Measurements from ENCODE around the gene CXXC5.
"Not testable (repeated sequence)": the region's sequence is repeated elsewhere in the genome, so short reads cannot be mapped to it uniquely, and the experiment has no call there.

The CXXC5 gene

DNA sequence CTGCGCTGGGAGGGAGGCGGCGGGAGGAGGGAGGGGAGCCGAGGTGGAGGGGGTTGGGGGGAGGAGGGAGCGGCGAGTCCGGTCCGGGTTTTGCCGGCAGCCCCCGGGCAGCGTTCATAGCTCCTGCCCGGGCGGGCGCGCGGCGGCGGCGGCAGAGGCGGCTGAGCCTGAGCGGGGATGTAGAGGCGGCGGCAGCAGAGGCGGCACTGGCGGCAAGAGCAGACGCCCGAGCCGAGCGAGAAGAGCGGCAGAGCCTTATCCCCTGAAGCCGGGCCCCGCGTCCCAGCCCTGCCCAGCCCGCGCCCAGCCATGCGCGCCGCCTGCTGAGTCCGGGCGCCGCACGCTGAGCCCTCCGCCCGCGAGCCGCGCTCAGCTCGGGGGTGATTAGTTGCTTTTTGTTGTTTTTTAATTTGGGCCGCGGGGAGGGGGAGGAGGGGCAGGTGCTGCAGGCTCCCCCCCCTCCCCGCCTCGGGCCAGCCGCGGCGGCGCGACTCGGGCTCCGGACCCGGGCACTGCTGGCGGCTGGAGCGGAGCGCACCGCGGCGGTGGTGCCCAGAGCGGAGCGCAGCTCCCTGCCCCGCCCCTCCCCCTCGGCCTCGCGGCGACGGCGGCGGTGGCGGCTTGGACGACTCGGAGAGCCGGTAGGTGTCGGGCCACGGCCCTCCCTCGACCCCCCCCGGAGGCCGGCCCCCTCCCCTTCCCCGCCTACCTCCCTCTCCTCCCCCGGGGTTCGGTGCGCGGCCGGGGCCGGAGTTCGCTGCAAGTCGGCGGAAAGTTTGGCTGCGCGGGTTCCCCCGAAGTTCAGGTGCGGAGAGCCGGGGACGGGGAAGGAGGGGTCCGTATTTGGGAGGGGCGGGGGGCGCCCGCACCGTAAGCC, at the start of gene CXXC5:
Gene CXXC5, plus strand, starts transcription at position 145 of the 877 bp plus-strand sequence. CDS start 32,175 bp downstream, outside the sequence.
- Mint-ChIP-seq H3K4me1 (ENCODE audit: low read depth) (peaks cover 18% of the 10 kb centered on the region), H3K9me3 (no peaks in the 10 kb centered on the region), H3K36me3 (ENCODE audit: low read depth) (no peaks in the 10 kb centered on the region), H3K27ac (no peak within 1 kb of the TSS), H3K4me3 (peak within 1 kb of the TSS; percentile 63), H3K27me3 (ENCODE audit: low read depth) (peaks cover 68% of the 10 kb centered on the region)
- DNase-seq (ENCODE audit: low spot score) = peak; percentile 53

DNA sequence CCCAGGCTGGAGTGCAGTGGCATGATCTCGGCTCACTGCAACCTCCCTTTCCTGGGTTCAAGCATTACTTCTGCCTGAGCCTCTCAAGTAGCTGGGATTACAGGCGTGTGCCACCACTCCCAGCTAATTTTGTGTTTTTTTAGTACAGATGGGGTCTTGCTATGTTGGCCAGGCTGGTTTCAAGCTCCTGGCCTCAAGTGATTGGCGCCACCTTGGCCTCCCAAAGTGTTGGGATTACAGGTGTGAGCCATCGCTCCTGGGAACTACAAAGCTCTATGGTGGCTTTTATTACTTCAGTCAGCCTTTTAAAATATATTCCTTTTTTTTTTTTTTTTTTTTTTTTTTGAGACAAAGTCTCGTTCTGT, 49.6 kb upstream of the CXXC5 start:
- Mint-ChIP-seq H3K4me1 (ENCODE audit: low read depth) (peaks cover 15% of the 10 kb centered on the region), H3K36me3 (ENCODE audit: low read depth) (peaks cover 44% of the 10 kb centered on the region)
- H3K27me3 Mint-ChIP-seq (ENCODE audit: low read depth) = not testable (repeated sequence)

GRCh38 chr5:139600336-139600949, 47.7 kb upstream of the CXXC5 start:
- peaks cover 13% of the 10 kb centered on the region for H3K4me1 Mint-ChIP-seq (ENCODE audit: low read depth)
- H3K27ac Mint-ChIP-seq = peak overlapping the region; percentile 23
- DNase-seq (ENCODE audit: low spot score) = no peak
- H3K9me3 Mint-ChIP-seq = peaks cover 4% of the 10 kb centered on the region
- H3K27me3 Mint-ChIP-seq (ENCODE audit: low read depth) = no peaks in the 10 kb centered on the region
- no peak overlapping the region for H3K4me3 Mint-ChIP-seq
- peaks cover 36% of the 10 kb centered on the region for H3K36me3 Mint-ChIP-seq (ENCODE audit: low read depth)

More for the DNA sequence above, 49.6 kb upstream of the CXXC5 start:
- H3K9me3 Mint-ChIP-seq = peaks cover 11% of the 10 kb centered on the region
- not testable (repeated sequence) for H3K27ac Mint-ChIP-seq; H3K4me3 Mint-ChIP-seq; DNase-seq (ENCODE audit: low spot score)

GRCh38 chr5:139601429-139601828, 46.7 kb upstream of the CXXC5 start:
- H3K27me3 Mint-ChIP-seq (ENCODE audit: low read depth) = no peaks in the 10 kb centered on the region
- peaks cover 4% of the 10 kb centered on the region for H3K9me3 Mint-ChIP-seq
- peaks cover 39% of the 10 kb centered on the region for H3K36me3 Mint-ChIP-seq (ENCODE audit: low read depth)
- no peak overlapping the region for H3K27ac Mint-ChIP-seq
- H3K4me1 Mint-ChIP-seq (ENCODE audit: low read depth) = peaks cover 15% of the 10 kb centered on the region
- no peak overlapping the region for H3K4me3 Mint-ChIP-seq
- no peak for DNase-seq (ENCODE audit: low spot score)

DNA sequence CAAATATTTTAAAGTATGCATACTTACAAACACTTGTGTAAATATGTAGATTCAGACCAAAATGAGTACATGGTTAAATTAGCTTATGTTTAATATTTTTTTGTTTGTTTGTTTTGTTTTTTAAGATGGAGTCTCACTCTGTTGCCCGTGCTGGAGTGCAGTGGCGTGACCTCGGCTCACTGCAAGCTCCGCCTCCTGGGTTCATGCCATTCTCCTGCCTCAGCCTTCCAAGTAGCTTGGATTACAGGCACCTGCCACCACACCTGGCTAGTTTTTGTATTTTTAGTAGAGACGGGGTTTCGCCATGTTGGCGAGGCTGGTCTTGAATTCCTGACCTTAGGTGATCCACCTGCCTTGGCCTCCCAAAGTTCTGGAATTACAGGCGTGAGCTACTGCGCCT, 46.2 kb upstream of the CXXC5 start:
- not testable (repeated sequence) for DNase-seq (ENCODE audit: low spot score); H3K9me3 Mint-ChIP-seq; H3K4me3 Mint-ChIP-seq; H3K27me3 Mint-ChIP-seq (ENCODE audit: low read depth); H3K27ac Mint-ChIP-seq
- H3K4me1 Mint-ChIP-seq (ENCODE audit: low read depth) = peaks cover 15% of the 10 kb centered on the region
- H3K36me3 Mint-ChIP-seq (ENCODE audit: low read depth) = peaks cover 39% of the 10 kb centered on the region

GRCh38 chr5:139605887-139606286, 42.3 kb upstream of the CXXC5 start:
- no peak for DNase-seq (ENCODE audit: low spot score)
- peak overlapping the region; percentile 55 for H3K27ac Mint-ChIP-seq
- H3K9me3 Mint-ChIP-seq = no peaks in the 10 kb centered on the region
- no peak overlapping the region for H3K4me3 Mint-ChIP-seq
- H3K27me3 Mint-ChIP-seq (ENCODE audit: low read depth) = no peaks in the 10 kb centered on the region
- H3K36me3 Mint-ChIP-seq (ENCODE audit: low read depth) = peaks cover 31% of the 10 kb centered on the region
- H3K4me1 Mint-ChIP-seq (ENCODE audit: low read depth) = peaks cover 10% of the 10 kb centered on the region

GRCh38 chr5:139611703-139612584, 36.2 kb upstream of the CXXC5 start:
- H3K27me3 Mint-ChIP-seq (ENCODE audit: low read depth) = no peaks in the 10 kb centered on the region
- H3K36me3 Mint-ChIP-seq (ENCODE audit: low read depth) = peaks cover 27% of the 10 kb centered on the region
- H3K27ac Mint-ChIP-seq = peak overlapping the region; percentile 24
- no peak overlapping the region for H3K4me3 Mint-ChIP-seq
- peaks cover 15% of the 10 kb centered on the region for H3K4me1 Mint-ChIP-seq (ENCODE audit: low read depth)
- no peak for DNase-seq (ENCODE audit: low spot score)
- no peaks in the 10 kb centered on the region for H3K9me3 Mint-ChIP-seq

DNA sequence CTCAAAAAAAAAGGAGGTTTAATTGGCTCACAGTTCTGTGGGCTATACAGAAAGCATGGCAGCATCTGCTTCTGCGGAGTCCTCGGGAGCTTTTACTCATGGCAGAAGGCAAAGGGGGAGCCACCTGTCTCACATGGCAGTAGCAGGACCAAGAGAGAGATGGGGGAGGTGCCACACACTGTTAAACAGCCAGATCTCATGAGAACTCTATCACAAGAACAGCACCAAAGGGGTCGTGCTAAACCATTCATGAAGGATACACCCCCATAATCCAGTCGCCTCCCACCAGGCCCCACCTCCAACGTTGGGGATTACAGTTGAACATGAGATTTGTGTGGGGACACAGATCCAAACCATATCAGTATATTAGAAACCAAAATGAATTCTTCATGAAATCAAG, 28.3 kb upstream of the CXXC5 start:
- no peak overlapping the region for H3K27ac Mint-ChIP-seq
- DNase-seq (ENCODE audit: low spot score) = no peak
- H3K9me3 Mint-ChIP-seq = no peaks in the 10 kb centered on the region
- no peak overlapping the region for H3K4me3 Mint-ChIP-seq
- H3K27me3 Mint-ChIP-seq (ENCODE audit: low read depth) = no peaks in the 10 kb centered on the region
- H3K4me1 Mint-ChIP-seq (ENCODE audit: low read depth) = peaks cover 11% of the 10 kb centered on the region
- peaks cover 52% of the 10 kb centered on the region for H3K36me3 Mint-ChIP-seq (ENCODE audit: low read depth)

- peaks cover 53% of the 10 kb centered on the region for H3K36me3 Mint-ChIP-seq (ENCODE audit: low read depth)
- DNase-seq (ENCODE audit: low spot score); H3K27ac Mint-ChIP-seq; H3K9me3 Mint-ChIP-seq; H3K4me1 Mint-ChIP-seq (ENCODE audit: low read depth); H3K27me3 Mint-ChIP-seq (ENCODE audit: low read depth); H3K4me3 Mint-ChIP-seq: not testable (repeated sequence)
Observed at GRCh38 chr5:139625398-139625797, 22.8 kb upstream of the CXXC5 start.

GRCh38 chr5:139630855-139631254, 17.3 kb upstream of the CXXC5 start:
- H3K9me3 Mint-ChIP-seq = no peaks in the 10 kb centered on the region

GRCh38 chr5:139631520-139632165, 16.5 kb upstream of the CXXC5 start:
- no peaks in the 10 kb centered on the region for H3K9me3 Mint-ChIP-seq
- H3K4me3 Mint-ChIP-seq = no peak overlapping the region
- H3K27me3 Mint-ChIP-seq (ENCODE audit: low read depth) = no peaks in the 10 kb centered on the region
- H3K27ac Mint-ChIP-seq = no peak overlapping the region
- peaks cover 24% of the 10 kb centered on the region for H3K4me1 Mint-ChIP-seq (ENCODE audit: low read depth)
- peaks cover 29% of the 10 kb centered on the region for H3K36me3 Mint-ChIP-seq (ENCODE audit: low read depth)
- DNase-seq (ENCODE audit: low spot score) = no peak

More at GRCh38 chr5:139630855-139631254, 17.3 kb upstream of the CXXC5 start:
- Mint-ChIP-seq H3K36me3 (ENCODE audit: low read depth) (peaks cover 29% of the 10 kb centered on the region), H3K4me3 (no peak overlapping the region), H3K4me1 (ENCODE audit: low read depth) (peaks cover 16% of the 10 kb centered on the region), H3K27ac (peak overlapping the region; percentile 39), H3K27me3 (ENCODE audit: low read depth) (no peaks in the 10 kb centered on the region)
- no peak for DNase-seq (ENCODE audit: low spot score)

DNA sequence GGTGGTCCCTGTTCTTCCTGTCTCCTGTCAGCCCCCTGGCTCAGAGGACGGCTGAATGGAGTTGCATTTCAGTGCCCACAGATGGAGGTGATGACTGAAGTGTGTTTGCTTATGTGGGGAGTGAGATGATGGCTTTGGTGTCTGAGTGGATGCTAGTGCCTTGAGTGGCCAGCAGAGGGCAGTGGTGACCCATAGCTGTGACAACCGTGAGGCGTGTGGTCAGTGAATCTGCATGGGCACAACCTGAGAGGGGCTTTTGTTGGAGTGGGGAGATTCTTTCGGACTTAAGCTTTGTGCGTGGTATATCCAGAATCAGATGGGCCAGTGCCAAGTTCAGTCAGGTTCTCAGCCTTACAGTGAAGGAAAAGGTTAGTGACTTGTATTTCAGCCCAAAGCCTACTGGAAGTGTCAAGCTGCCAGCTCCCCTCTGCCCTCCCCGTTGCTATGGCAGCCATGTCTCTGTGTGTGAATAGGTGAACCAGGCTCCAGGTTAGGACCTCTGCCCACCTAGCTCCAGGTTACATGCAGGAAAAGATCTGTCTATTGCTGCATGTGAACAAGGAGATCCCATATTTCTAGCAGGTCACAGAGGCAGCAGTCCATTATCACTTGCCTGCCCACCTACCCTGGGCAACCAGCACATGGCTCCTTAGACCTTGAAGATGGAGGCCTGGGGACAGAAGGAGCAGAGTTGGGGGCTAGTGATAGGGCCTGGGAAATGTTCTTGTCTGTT, 14.7 kb upstream of the CXXC5 start:
- no peaks in the 10 kb centered on the region for H3K9me3 Mint-ChIP-seq
- DNase-seq (ENCODE audit: low spot score) = peak; percentile 59
- H3K4me1 Mint-ChIP-seq (ENCODE audit: low read depth) = peaks cover 29% of the 10 kb centered on the region
- peaks cover 18% of the 10 kb centered on the region for H3K36me3 Mint-ChIP-seq (ENCODE audit: low read depth)
- H3K4me3 Mint-ChIP-seq = no peak overlapping the region
- peak overlapping the region; percentile 10 for H3K27ac Mint-ChIP-seq
- H3K27me3 Mint-ChIP-seq (ENCODE audit: low read depth) = no peaks in the 10 kb centered on the region

- Mint-ChIP-seq H3K9me3 (no peaks in the 10 kb centered on the region), H3K4me3 (no peak overlapping the region), H3K4me1 (ENCODE audit: low read depth) (peaks cover 29% of the 10 kb centered on the region), H3K27ac (no peak overlapping the region), H3K36me3 (ENCODE audit: low read depth) (peaks cover 14% of the 10 kb centered on the region), H3K27me3 (ENCODE audit: low read depth) (no peaks in the 10 kb centered on the region)
- DNase-seq (ENCODE audit: low spot score) = no peak
Observed at GRCh38 chr5:139634028-139634325, 14.2 kb upstream of the CXXC5 start.

Data from T-helper 2 cell treated with Interferon-gamma antibody and Interleukin-4, amounts not matched to agents 5 μg/mL and 100 μg/mL, for 36 hours (primary cell).